GM19025 (cell line): ENCODE results near the gene SEBOX.
A peak's percentile ranks its signal among the peaks of the same experiment; 100 is the strongest.

ENCODE experiments used
- ATAC-seq: cut with Tn5 transposase; IDR thresholded peaks from one replicate; pipeline ENCODE4 v1.9.1; 2021; ENCODE audit warnings: mild to moderate bottlenecking, low read depth, moderate library complexity; ENCODE audit not compliant: unreplicated experiment

SEBOX gene

DNA sequence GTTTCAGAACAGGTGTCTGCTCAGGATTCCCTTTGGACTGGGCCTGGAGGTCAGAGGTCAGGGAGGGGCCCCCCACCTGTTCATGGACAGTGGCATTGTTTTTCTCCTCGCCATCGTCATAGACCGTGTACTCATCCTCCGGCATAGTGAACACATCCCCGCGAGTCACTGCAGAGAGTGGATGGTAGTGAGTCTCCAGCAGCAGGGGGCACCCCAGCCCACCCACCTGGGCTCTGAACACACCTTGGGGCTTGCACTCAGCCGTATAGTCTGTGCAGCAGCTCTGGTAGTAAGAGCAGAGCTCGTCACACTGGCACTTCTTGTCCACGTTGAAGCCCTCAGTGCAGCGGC lies 4.7 kb upstream of the SEBOX start:
- no peak for ATAC-seq

DNA sequence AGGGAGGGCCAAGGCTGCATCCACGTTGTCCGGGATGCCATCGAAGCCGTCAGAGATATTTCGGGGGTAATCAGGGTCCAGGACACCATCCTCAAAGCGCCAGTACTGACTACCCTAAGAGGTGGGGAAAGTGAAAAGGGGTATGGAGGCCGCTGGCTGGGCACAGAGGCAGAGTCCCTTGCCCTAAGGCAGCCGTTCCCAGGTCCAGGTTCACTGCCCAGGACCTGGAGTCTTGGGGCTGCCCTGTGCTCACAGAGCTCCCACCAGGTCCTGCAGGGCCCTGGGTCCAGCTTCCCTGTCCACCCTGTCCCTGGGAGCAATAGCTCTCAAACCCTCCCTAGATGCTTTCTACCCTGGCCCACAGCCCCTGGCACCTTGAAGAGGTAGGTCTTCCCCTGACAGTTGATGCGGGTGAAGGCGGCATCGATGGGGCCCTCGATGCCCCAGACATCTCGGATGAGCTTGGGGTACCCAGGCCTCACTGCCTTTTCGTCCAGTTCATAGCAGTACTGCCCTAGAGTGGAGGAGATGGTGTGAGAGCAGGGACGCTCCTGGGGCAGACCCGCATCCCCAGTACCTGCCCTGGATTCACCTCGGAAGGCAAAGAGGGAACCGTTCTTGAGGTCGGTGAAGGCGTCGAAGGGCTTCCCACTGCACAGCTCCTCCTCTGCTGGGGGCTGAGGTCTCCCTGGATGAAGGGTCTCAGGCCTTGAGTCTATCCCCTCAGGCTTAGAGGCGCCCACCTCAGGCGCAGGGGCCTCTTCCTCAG lies 4.1 kb upstream of the SEBOX start:
- ATAC-seq: no peak

DNA sequence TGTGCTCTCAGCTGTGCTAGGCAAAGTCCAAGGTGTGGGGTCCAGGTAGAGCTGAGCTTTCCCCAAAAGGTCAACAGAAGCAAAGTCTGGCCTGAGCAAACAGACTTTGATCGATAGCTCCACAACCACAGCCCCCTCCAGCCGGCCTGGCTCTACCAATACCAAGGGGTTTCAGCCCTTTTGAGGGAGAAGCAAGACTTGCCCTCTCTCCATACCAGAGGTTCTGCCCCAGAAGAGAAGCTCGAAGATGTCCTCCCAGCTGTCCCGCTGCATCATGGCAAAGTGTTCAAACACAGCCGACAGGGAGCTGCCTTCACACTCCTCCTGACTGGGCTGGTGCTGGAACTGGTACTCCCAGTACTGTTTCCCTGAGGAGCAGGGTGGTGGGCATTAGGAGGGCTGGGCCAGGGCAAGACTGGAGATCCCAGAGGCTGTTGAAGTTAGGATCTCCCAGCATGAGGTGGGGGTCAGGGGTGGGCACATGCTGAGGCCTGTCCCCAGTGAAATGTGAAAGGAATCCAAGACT lies 3.4 kb upstream of the SEBOX start:
- ATAC-seq: no peak

DNA sequence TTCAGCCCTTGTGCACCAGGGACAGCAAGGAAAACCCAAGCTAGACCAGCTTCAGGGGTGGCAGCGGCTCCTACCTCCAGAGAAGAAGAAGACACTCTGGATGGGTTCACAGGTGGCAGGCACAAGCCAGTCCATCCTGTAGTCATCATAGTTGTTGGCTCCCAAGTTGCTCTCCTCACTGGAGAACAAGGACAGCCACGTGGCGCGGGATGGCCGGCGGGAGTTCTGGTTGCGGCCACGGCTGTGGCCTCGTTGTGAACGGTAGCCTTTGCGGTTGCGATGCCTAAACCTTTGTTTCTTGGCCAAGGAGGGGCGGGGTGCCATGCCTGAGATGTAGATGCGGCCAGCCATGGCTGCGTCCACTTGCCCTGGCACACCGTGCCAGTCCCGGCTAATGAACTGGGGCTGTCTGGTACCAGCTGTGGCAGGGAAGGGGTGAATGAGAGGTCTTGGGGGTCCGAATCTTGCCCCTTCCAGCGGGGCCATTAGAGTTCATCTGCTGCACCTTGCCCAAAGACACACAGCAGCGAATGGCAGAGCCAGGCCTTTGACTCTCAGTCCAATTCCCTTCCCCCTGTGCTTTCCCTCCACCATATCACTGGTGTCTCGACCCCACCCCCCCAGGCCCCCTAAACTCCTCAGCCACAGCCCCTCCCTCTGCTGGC lies 2.8 kb upstream of the SEBOX start:
- no peak for ATAC-seq

DNA sequence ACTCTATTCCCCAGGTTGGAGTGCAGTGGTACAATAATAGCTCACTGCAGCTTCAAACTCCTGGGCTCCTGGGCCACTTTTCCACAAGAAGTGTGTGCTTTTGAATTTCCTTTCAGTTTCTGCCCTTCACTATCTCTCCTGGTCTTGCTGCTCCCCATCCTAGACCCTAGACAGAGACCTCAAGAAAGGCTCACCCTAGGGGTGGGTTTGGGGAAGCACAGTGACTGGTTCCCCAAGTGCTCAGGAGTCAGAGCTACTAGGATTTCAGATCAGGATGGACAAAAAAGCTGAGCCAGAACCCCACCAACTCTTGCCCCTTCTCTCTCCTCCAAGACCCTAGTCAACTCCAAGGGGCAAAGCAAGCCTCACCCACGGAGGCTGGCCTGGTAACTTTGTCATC lies 1.6 kb upstream of the SEBOX start:
- ATAC-seq: no peak

DNA sequence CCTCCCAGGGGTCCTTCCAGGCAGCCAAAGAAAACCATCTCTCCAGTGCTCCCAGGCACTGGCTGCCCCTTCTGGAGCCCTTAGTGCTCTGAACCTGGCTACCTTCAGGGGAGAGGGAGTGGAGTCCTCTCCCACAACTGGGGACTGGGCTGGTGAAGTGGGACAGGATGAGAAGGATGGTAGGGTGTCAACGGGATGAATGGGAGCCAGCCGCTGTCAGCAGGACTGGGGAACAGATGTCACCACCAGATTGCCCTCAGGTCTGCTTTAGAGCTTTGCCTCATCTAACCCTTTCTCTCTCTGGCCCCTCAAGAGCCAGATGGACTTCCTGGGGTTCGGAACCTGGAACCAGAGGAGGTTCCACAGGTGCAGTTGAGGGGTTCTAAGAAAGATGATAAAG lies 488 bp upstream of the SEBOX start:
- no peak for ATAC-seq

DNA sequence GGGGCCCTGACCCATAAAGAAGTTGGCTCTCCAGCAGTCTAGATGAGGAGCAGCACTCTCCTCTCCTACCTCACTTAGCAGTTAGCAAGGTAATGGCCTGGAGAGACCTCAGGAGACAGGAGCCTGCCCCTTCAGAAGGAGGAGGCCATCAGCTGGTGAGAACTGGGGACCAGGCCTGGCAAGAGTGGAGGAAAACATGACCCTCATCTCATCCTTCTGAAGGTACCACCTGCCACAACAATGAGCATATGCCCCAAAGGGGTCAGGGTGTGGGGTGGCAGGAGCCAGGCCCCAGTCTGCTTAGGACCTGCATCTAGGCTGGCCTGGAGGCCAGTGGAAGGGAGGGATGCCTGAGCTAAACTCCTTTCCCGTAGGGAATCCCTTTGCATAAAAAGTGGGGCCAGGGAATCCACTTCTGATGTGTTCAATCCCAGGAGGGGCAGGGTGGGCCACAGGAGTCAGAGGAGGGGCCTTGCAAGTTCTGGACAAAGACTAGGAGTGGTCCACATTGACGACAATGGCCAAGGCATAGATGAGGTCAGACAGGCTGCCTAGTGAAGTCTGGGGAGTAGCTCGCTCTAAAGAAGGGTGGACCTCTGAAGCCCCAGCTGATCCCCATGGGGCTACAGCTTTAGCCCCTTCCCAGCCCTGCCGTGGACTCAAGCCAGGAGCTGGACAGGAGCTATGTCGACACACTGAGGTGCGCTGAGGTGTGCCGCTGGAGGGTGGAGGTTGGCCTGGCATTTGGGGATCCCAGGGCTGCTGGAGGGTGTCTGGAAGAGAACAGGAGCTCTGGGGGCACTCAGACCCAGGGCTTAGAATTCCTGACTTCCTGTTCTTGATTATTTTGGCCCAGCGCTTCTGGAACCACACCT lies 986 bp downstream of the SEBOX start:
- no peak for ATAC-seq

DNA sequence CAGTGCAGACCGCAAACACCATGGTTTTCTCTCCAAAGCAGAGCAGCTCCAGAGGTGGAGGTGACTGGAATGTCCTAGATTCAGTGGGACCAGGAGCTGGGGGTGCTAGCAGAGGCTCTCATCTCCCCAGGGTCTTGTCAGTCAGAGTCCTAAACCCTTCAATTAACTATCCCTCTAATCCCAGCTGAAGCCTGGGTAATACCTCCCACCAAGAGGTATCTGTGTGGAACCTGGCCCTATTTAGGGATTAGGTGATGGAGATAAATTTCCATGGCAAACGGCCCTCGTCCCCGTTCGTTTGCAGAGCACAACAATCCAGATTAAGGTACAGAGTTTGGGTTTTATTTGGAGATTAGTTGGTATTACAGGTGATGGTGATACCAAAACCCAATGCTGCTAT lies 1.8 kb downstream of the SEBOX start:
- no peak for ATAC-seq

DNA sequence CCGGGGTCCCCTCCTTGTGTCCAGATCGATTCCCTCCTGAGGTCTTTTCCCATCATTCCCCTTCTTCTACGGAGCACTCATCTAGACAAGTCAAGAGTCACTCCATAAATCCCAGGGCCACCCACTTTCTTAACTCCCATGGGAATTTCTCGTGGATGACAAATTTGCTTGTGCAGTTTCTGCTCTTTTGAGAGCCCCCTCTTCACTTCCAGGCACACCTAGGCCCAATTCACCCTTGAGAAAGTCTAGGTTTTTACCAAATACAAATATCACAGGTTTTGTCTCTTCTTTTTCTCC lies 7.2 kb downstream of the SEBOX start:
- ATAC-seq: no peak

DNA sequence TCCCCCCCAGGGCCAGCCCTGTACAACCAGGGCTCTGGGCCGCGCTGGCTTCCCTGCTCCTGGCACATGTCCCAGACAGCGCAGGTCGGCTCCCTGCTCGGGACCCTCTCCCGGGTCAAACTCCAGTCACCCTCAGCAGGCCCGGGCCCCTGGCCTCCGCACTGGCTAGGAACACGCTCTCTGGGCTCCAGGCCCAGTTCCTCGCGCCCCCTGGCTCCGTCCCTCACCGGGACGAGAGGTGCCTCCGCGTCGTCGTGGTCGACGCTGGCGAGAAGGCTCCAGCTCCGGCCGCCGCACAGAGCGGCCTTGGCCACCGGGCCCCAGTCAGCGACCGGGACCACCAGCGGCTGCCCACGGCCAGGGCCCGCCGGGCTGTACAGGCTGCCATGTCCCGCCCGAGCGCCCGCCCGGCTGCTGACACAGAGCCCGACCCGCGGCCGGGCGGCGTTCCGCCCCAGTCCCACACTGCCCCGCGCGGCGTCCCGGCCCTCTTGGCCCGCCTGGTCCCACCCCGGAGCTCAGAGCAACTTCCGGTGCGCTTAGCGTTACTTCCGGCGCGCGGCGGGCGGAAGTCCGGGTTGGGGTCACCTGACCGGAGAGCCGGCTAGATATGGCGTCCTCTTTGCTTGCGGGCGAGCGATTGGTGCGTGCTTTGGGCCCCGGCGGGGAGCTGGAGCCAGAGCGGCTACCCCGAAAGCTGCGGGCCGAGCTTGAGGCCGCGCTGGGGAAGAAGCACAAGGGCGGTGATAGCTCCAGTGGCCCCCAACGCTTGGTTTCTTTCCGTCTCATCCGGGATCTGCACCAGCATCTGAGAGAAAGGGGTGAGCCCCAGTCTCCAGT lies 7.7 kb downstream of the SEBOX start, which contains the start of gene POLDIP2:
POLDIP2 (minus strand) TSS at position 467 of the 840 bp plus-strand sequence; CDS start at position 388, 79 bp downstream.
- peak; percentile 97 for ATAC-seq

DNA sequence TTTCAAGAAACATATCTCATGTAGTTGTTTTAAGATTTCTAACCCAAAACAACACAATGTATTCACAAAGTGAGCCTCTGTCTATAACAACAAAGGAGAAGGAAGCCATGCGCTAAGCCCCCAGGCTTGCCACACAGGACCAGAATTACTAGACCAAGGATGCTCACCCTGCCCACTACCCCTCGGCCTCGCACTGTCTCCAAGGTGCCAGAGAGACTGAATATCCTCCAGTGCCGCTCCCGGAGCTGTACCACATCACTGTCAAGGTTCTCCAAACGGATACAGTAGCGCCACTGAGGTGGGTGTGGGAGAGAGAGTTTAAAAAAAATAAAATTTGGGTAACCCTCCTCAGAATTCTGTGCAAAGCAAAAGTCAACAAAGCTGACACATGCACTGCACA lies 14.7 kb downstream of the SEBOX start:
- ATAC-seq: no peak

DNA sequence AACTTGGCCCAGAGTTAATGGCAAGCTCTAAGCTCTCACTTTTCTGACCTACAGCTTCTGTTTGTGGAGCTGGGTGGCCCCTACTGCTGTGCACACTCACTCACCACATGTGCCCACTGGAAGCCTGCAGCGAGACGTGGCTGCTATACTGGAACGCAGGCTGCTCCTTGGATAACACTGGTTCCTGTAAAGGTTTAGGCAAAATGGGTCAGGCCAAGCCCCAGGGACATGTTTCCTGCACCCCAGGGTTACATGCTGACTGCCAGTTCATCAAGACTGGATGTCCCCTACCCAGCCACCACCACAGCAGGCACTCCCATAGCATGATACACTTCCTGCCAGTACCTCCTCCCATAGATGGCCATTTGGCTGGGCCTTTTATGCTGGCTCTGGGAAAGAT lies 16.0 kb downstream of the SEBOX start:
- ATAC-seq: no peak

DNA sequence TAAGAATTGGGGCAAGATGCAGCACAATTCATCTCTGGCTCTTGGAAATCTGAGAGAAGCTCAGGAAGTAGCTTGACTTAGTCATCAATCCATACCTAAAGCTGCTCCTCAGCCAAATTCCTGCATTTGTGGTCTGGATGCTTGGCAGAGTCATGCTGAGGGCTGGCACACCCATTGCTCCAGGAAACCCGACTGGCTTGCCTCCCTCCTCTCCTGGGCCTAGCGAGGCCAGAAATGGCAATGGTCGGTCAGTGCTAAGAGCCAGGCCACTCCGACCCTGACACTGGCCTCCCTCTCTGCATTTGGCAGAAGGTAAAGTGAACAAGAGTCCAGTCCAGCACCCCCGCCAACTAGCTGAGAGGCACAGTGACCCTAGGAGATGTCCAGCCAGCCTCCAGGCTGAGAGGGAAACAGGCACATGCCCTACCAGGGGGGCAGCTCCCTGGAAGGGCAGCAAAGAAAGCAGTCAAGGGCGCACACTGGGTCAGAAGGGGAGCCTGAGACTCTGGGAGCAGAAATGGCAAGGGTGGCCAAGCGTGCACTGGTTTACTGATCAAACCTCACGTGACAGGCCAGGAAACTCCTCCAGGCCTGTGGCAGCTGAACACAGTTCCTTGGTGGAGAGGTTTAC lies 17.6 kb downstream of the SEBOX start:
- no peak for ATAC-seq

DNA sequence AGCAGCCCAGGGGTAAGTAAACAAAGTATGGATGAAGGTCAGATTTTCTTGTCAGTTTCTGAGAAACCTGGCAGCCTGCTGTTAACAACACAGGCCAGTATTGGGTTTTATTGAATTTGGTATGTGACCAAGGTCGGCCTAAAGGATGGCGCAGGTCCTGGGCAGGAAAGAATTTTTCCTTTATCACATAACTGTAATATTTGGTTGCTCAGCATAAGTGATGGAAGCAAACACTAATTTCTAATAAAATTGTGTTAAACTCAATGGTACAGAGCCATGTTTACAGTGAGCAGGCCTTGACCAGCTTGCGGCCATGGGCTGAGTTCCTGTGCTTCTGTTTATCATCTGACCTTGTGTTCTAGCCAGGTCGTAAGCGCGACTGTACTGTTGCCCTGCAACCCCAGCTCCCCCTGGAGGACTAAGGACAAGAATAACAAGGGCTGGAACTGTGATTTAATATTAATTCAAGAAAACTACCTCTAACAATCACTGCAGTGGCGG lies 18.2 kb downstream of the SEBOX start:
- ATAC-seq: no peak

DNA sequence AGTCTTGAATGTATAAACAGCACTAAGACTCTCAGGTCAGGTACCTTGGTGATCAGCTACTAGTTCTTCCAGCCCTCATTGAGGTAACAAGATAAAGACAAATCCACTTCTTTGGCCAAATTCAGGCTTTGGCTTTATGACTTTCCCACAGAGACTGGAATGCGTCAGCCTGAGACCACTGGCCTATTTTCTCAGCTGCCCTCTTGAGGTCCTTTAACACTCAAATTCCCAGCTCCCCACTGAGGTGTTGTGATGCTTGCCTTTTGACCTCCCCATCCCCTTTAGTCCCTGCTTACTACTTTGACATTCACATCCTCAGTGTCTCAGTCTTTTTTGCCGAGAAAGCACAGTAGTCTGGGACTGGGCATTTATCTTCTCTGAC lies 18.8 kb downstream of the SEBOX start:
- no peak for ATAC-seq

DNA sequence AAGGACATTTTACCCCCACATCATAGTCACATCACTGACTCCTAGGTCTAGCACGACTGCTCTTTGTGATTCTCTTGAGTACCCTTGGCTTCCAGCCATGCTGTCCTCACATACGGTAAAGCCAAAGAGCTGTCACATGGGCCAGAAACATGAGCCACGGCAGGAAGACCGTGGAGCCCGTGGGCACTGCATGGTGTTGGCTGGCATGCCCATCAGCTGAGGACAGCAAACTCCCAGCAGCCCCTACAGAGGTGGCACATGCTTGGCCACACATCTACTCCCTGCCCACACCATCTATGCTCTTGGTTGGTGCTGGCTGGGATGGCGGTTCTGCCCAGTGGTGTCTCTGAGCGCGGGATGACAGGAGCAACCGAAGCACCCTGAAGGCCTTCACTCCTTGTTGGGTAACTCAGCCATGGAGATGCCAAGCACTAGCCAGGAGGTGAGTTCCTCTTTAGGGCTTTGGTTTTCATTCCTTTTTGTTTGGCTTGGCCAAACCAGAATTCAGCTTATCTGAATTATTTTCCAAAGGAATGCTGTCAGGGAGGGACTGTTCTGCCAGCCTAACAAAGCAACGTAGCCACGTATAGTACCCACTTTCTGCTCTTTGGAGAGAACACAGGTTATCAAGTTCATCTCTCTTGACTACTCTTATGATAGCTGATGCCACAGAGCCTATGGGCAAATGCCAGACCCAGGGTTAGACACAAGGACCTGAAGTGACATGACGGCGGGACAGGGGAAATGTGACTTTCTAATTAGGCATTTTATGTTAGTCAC lies 19.4 kb downstream of the SEBOX start:
- ATAC-seq: no peak

DNA sequence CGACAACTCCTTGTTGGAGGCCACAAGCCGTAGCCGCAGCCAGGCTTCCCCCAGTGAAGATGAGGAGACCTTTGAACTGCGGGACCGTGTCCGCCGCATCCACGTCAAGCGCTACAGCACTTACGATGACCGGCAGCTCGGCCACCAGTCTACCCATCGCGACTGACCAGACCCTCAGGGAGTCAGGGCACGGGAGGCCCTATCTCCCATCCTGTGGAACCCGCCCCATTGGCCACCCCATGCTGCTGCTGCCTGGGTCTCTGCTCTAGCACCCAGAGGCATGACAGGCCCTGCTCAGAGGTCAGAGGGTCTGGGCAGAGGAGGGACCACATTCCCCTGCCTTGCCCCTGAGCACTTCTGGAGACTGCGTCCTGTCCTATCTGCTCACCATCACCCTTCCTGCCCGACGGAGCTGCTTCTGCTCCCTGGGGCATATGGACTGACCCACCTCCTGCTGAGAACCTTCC lies 20.5 kb downstream of the SEBOX start:
- no peak for ATAC-seq

DNA sequence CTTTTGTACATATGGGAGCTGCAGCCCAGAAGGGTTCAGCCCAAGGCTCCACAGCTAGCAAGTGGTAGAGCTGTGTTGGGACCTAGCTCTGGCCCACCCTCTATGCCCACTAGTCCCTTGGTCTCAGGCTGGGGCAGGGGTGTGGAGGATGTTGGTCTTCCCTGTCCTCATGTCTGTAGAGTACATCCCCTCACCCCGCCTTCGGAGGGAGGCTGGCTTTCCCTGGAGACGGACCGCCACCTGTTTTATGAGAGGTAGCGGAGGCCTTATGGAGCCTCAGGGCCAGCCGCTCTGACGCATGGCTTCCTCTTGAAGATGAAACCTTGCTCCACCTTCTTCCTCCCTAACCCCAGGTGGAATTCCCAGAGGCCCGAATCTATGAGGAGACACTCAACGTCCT lies 21.0 kb downstream of the SEBOX start:
- no peak for ATAC-seq

DNA sequence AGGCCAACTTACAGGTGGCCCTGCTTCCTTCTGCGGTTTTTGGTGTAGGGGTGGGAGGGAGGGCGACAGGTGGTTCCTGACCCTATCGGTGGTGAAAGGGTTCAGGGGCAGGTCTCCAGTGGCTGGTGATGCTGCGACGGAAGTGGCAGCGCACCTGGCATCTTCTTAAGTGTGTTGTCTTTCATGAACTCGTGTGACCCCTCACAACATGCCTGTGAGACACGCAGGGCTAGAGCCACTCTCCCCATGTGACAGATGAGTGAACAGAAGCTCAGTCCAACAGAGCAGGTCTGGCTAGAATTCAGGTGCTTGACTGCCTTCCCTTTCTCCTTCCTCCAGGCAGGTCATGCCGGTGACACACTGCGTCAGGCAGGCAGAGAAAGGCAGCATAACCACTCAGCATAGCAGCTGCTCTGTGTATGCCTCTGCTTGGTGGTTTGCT lies 21.5 kb downstream of the SEBOX start:
- no peak for ATAC-seq
